ENCODE measurements around the gene CDH15. TPM values are rescaled to one million over a fixed set of nuclear protein-coding genes. Genes with fewer than 3 reads are reported as not detected.

CDH15 gene
- total RNA-seq, 1 experiment from 2014 or later, result 0.46 TPM

DNA sequence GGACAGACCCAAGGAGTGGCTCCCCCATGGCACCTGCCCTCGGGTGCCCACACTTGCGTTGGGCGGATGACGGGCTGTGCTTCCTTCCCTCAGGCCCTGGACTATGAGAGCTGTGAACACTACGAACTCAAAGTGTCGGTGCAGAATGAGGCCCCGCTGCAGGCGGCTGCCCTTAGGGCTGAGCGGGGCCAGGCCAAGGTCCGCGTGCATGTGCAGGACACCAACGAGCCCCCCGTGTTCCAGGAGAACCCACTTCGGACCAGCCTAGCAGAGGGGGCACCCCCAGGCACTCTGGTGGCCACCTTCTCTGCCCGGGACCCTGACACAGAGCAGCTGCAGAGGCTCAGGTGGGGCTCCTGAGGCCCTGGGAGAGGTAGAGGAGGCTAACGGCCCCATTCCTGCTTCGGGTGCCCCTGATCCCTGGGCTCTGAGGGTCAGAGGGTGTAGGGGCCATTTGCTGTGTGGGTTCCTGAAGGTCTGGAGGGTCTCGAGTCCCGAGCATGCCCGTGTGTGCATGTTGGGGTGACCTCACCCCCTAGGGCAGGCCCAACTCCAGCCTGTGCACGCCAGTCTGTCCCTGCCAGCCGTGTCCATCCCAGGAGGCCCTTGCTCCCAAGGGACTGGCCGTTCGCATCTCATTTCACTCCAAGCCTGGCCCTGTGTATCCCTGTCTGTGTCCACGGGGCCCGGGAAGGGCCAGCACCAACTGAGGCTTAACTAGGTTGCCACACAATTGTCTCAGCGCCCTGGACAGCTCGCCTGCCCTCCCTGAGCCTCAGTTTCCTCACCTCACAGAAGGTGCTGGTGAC, 18.8 kb downstream of the CDH15 start (continued):
- TF ChIP-seq FOXP4 (CRISPR knock-in tag; IDR thresholded peaks at IDR 0.05), result no peak
- no peak for TF ChIP-seq ZNF138 (CRISPR knock-in tag; conservative IDR thresholded peaks at IDR 0.05)
- TF ChIP-seq HMGXB4 (CRISPR knock-in tag; IDR thresholded peaks at IDR 0.05), result no peak
- TF ChIP-seq, protein P1, sequence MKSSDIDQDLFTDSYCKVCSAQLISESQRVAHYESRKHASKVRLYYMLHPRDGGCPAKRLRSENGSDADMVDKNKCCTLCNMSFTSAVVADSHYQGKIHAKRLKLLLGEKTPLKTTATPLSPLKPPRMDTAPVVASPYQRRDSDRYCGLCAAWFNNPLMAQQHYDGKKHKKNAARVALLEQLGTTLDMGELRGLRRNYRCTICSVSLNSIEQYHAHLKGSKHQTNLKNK (CRISPR knock-in tag; IDR thresholded peaks at IDR 0.05), result no peak
- TF ChIP-seq ZNF423 (CRISPR knock-in tag; IDR thresholded peaks at IDR 0.05), result no peak
- no peak for TF ChIP-seq GTF2I (CRISPR knock-in tag; conservative IDR thresholded peaks at IDR 0.05)
- no peak for TF ChIP-seq ETV6 (CRISPR knock-in tag; IDR thresholded peaks at IDR 0.05)
- no peak for TF ChIP-seq NR2C2 (CRISPR knock-in tag; IDR thresholded peaks at IDR 0.05)
- TF ChIP-seq PRDM15 (CRISPR knock-in tag; IDR thresholded peaks at IDR 0.05), result no peak
- TF ChIP-seq IRF2 (CRISPR knock-in tag; IDR thresholded peaks at IDR 0.05; ENCODE audit: borderline replicate concordance, low read depth), result no peak
- no peak for TF ChIP-seq AR (CRISPR knock-in tag; IDR thresholded peaks at IDR 0.05)
- no peak for TF ChIP-seq EMX1 (CRISPR knock-in tag; IDR thresholded peaks at IDR 0.05)

GRCh38 chr16:89191033-89191900, 19.7 kb downstream of the CDH15 start:
- H3K4me1 Mint-ChIP-seq, result no peaks in the 10 kb centered on the region
- DNase-seq (ENCODE audit: low spot score), result peak; percentile 20
- peaks cover 3% of the 10 kb centered on the region for H3K27me3 Mint-ChIP-seq (ENCODE audit: low read depth)
- H3K27ac Mint-ChIP-seq, result no peak overlapping the region
- no peaks in the 10 kb centered on the region for H3K9me3 Mint-ChIP-seq
- TF ChIP-seq, protein P2, sequence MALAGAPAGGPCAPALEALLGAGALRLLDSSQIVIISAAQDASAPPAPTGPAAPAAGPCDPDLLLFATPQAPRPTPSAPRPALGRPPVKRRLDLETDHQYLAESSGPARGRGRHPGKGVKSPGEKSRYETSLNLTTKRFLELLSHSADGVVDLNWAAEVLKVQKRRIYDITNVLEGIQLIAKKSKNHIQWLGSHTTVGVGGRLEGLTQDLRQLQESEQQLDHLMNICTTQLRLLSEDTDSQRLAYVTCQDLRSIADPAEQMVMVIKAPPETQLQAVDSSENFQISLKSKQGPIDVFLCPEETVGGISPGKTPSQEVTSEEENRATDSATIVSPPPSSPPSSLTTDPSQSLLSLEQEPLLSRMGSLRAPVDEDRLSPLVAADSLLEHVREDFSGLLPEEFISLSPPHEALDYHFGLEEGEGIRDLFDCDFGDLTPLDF (CRISPR knock-in tag; IDR thresholded peaks at IDR 0.05), result no peak
- TF ChIP-seq GABPB1 (CRISPR knock-in tag; IDR thresholded peaks at IDR 0.05) (peak; percentile 56; the same call in 1 of the 2 replicates), ZBTB43 (CRISPR knock-in tag; IDR thresholded peaks at IDR 0.05) (no peak)
- ChIA-PET POLR2A (no interaction called here), CTCF (interaction anchor here (2.4 kb wide), 1 partner anchor 18 kb away, joined by 14 read pairs; no protein-coding TSS in a partner anchor)
- no peaks in the 10 kb centered on the region for H3K36me3 Mint-ChIP-seq
- no peak overlapping the region for H3K4me3 Mint-ChIP-seq
- no peak for ATAC-seq

Measured in WTC11 (cell line).